ENCODE data around the gene CCDC102A.

Gene CCDC102A

DNA sequence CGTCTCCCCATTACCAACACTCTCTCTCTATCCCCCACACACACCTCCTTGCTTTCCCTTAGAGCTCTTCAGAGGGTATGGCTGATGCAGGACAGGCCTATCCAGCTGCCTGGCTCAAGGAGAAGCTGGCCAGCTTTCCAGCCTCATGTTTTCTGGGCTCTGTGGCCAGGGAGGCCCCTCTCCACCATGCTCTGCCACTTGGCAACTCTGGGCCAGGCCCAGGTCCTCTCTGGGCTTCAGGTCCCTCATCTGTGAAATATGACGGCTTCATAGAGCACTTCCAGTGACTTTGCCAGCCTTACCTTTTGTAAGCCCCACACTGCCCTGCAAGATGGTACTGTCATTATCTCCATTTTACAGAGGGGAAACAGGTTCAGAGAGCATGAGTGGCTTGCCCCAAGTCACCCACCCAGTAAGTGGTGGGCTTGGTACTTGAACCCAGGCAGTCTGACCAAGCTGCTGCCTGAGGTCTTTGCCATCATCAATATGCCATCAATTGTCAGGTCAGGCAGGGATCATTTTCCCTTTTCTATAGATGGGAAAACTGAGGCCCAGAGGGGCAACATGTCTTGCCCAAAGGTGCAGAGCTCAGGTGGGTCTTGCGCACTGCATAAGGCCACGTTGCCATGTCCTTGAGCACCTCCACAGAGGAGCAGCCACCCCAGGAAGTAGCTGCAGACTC is 5.5 kb upstream of the CCDC102A start:
- TF ChIP-seq, protein P1, sequence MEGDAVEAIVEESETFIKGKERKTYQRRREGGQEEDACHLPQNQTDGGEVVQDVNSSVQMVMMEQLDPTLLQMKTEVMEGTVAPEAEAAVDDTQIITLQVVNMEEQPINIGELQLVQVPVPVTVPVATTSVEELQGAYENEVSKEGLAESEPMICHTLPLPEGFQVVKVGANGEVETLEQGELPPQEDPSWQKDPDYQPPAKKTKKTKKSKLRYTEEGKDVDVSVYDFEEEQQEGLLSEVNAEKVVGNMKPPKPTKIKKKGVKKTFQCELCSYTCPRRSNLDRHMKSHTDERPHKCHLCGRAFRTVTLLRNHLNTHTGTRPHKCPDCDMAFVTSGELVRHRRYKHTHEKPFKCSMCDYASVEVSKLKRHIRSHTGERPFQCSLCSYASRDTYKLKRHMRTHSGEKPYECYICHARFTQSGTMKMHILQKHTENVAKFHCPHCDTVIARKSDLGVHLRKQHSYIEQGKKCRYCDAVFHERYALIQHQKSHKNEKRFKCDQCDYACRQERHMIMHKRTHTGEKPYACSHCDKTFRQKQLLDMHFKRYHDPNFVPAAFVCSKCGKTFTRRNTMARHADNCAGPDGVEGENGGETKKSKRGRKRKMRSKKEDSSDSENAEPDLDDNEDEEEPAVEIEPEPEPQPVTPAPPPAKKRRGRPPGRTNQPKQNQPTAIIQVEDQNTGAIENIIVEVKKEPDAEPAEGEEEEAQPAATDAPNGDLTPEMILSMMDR (IDR thresholded peaks at IDR 0.05; ENCODE audit: insufficient read depth, low read depth, low read length, missing control alignments): no peak
- H3K4me3 ChIP-seq (ENCODE audit: low read depth, low read length): peak overlapping the region; percentile 95
- DNase-seq (ENCODE audit: low read depth): no peak

DNA sequence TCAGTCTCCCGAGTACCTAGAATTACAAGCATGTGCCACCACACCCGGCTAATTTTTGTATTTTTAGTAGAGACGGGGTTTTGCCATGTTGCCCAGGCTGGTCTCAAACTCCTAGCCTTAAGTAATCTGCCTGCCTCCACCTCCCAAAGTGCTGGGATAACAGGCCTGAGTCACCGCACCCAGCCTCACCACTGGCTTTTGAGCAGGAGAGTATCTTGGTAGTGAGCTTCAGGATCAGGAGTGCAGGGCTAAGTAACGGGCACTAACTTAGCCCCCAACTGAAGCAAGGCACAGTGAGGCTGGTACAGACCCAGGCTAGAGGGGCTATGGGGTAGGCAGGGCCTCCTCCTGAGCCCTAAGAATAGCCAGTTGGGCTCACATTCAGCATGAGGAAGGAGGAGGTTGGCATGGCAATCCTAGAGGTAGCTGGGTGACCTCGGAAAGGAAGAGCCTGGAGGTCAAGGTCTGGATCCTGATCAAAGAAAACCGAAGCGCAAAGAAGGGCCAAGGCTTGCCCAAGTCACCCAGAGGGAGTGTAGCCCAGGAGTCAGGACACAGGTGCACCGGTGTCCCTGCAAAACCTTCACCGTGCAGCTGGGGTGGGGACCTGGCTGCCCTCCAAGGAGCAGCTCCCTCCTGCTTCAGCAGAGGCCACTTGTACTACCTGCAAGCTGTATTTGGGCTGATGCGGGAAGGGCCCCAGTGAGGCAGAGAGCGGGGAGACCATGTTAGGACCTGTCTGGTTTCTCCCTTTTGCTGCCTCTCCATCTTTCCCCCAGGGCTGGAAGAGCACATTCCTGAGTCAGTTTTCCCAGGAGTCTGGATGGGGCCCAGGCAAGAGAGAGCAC is 4.8 kb upstream of the CCDC102A start:
- TF ChIP-seq, protein P1 (IDR thresholded peaks at IDR 0.05; ENCODE audit: insufficient read depth, low read depth, low read length, missing control alignments): no peak
- DNase-seq (ENCODE audit: low read depth): no peak

DNA sequence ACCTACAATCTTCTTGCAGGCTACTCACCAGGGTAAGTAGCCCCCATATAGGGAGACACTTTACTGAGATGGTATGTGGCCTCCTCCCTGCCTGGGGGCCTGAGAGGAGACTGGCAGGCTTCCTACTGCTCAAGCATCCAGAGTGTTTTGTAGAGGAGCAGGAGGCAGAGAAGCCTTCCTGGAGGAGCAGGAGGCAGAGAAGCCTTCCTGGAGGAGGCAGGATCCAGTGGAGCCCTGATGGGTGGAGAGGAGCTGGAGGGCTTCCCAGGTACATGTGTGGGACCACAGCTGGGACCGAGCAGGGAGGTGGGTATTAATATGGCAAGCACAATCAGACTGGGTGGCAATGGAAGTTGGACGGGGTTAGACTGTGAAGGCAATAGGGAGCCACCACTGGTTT is 4.0 kb upstream of the CCDC102A start:
- no peak overlapping the region for H3K4me3 ChIP-seq (ENCODE audit: low read depth, low read length)
- no peak for DNase-seq (ENCODE audit: low read depth)
- TF ChIP-seq, protein P1 (IDR thresholded peaks at IDR 0.05; ENCODE audit: insufficient read depth, low read depth, low read length, missing control alignments): no peak

More for the DNA sequence above, 4.8 kb upstream of the CCDC102A start:
- H3K4me3 ChIP-seq (ENCODE audit: low read depth, low read length): no peak overlapping the region

DNA sequence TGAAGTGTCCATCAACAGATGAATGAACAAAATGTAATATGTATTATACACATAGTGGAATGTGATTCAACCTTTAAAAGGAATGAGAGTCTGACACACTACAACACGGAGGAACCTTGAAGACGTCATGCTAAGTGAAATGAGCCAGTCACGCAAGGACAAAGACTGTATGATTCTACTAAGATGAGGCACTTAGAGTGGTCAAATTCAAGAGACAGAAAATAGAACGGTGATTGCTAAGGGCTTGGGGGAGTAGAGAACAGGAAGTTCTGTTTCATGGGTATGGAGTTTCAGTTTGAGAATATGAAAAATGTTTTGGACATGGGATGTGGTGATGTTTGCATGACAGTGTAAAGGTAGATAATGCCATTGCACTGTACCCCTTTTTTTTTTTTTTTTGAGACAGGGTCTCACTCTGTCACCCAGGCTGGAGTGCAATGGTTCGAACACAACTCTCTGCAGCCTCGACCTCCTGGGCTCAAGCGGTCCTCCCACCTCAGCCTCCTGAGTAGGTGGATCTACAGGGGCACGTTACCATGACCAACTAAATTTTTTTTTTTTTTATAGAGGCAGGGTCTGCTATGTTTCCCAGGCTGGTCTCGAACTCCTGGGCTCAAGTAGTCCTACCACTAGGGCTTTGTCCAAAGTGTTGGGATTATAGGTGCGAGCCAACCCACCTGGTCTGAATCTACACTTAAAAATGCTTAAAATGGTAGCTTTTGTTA is 2.9 kb upstream of the CCDC102A start:
- peak overlapping the region; percentile 76 for H3K4me3 ChIP-seq (ENCODE audit: low read depth, low read length)
- TF ChIP-seq, protein P1 (IDR thresholded peaks at IDR 0.05; ENCODE audit: insufficient read depth, low read depth, low read length, missing control alignments): no peak
- DNase-seq (ENCODE audit: low read depth): peak; percentile 93

DNA sequence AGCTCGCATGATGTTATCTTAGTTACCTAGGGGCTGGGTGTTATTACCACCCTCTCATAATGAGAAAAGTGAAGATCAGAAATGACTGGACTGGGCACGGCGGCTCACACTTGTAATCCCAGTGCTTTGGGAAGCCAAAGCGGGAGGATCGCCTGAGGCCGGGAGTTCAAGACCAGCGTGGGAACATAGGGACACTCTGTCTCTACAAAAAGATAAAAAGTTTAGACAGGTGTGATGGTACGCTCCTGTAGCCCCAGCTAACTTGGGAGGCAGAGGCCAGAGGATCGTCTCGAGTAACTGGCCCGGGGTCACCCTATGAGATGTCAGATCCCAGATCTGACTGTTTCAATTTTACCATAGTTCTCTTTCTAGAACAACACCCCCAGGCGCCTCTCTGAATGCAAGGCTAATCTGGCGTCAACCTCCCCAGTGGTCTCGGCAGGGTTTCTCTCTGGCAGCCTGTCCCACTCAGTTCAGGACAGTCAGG is 1.9 kb upstream of the CCDC102A start:
- TF ChIP-seq, protein P1 (IDR thresholded peaks at IDR 0.05; ENCODE audit: insufficient read depth, low read depth, low read length, missing control alignments): no peak
- H3K4me3 ChIP-seq (ENCODE audit: low read depth, low read length): peak overlapping the region; percentile 76
- peak; percentile 80 for DNase-seq (ENCODE audit: low read depth)

DNA sequence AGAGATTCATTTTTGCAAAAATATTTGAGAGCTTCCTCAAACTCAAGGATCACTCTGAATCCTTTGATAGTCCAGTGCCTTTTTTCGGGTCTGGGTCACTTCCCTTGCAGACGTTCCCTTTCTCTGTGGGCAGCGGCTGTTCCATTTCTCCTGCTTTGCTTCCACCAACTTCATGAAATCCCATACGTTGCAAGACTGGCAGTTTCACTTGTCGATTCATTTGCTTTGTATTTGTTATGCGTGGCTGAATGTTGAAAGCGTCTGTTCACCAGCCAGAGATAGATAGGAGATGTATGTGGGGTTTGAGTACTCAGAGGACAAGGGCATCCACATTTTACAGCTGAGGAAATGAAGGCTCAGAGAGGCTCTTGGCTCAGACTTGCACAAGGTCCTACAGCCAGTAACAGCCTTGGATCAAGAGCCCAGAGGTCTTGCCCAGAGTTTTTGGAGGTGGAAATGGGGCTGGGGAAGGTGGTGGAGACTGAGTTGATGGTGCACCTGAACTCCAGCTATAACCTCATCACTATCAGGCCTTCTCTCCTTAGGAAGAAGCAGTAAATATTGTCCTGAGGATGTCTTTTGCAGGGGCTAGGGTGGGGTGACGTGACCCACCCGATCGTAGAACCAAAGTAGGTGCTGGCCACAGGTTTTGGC is 1.3 kb upstream of the CCDC102A start:
- TF ChIP-seq, protein P1 (IDR thresholded peaks at IDR 0.05; ENCODE audit: insufficient read depth, low read depth, low read length, missing control alignments): no peak
- peak; percentile 75 for DNase-seq (ENCODE audit: low read depth)
- peak overlapping the region; percentile 76 for H3K4me3 ChIP-seq (ENCODE audit: low read depth, low read length)

Data from GM12865 (cell line).